A172 (cell line): ENCODE measurements around the gene EPHA3. TPM values are rescaled to one million over a fixed set of nuclear protein-coding genes. Genes with fewer than 3 reads are reported as not detected.

Experiments used
- DNase-seq: peaks from one replicate; pipeline ENCODE4 v3.0.0-alpha.2; 2015; ENCODE audit warnings: low spot score
- total RNA-seq: library from RNA; depleted of rRNA; stranded (reverse); fragments of >200 nt; shearing (Covaris generic); gene quantifications from 2 replicates; pipeline ENCODE4 v1.2.3, GENCODE V29; 2014

Gene EPHA3
- total RNA-seq, 1 experiment from 2014 or later = not detected

GRCh38 chr3:89227634-89228033, 120.2 kb downstream of the EPHA3 start:
- DNase-seq = no peak

GRCh38 chr3:89232155-89232554, 124.7 kb downstream of the EPHA3 start:
- DNase-seq = no peak

- no peak for DNase-seq
These were observed 127.2 kb downstream of the EPHA3 start for GRCh38 chr3:89234620-89235019.

- no peak for DNase-seq
These were observed 131.4 kb downstream of the EPHA3 start for GRCh38 chr3:89238846-89239245.

GRCh38 chr3:89239774-89240173, 132.4 kb downstream of the EPHA3 start:
- DNase-seq = no peak

- no peak for DNase-seq
These were observed 138.2 kb downstream of the EPHA3 start for GRCh38 chr3:89245612-89246011.

GRCh38 chr3:89246326-89246725, 138.9 kb downstream of the EPHA3 start:
- no peak for DNase-seq

- no peak for DNase-seq
These were observed 143.3 kb downstream of the EPHA3 start for GRCh38 chr3:89250742-89251141.

- no peak for DNase-seq
These were observed 144.6 kb downstream of the EPHA3 start for GRCh38 chr3:89252016-89252415.

GRCh38 chr3:89252860-89253259, 145.4 kb downstream of the EPHA3 start:
- no peak for DNase-seq

GRCh38 chr3:89256395-89256794, 149.0 kb downstream of the EPHA3 start:
- no peak for DNase-seq

- DNase-seq = no peak
These were observed 149.5 kb downstream of the EPHA3 start for GRCh38 chr3:89256882-89257281.

GRCh38 chr3:89260721-89261120, 153.3 kb downstream of the EPHA3 start:
- DNase-seq = no peak

- DNase-seq = no peak
These were observed 154.3 kb downstream of the EPHA3 start for GRCh38 chr3:89261673-89262072.

- DNase-seq = no peak
These were observed 155.0 kb downstream of the EPHA3 start for GRCh38 chr3:89262309-89262929.

GRCh38 chr3:89264037-89264560, 156.7 kb downstream of the EPHA3 start:
- no peak for DNase-seq

GRCh38 chr3:89266074-89266473, 158.7 kb downstream of the EPHA3 start:
- DNase-seq = no peak

GRCh38 chr3:89268059-89268458, 160.6 kb downstream of the EPHA3 start:
- no peak for DNase-seq

- DNase-seq = no peak
These were observed 162.8 kb downstream of the EPHA3 start for GRCh38 chr3:89270201-89270600.

- no peak for DNase-seq
These were observed 167.6 kb downstream of the EPHA3 start for GRCh38 chr3:89275001-89275400.

GRCh38 chr3:89276116-89276515, 168.7 kb downstream of the EPHA3 start:
- no peak for DNase-seq

GRCh38 chr3:89278302-89279025, 171.0 kb downstream of the EPHA3 start:
- no peak for DNase-seq

GRCh38 chr3:89280301-89280700, 172.9 kb downstream of the EPHA3 start:
- no peak for DNase-seq
